NCI-H748 treated with DMSO at 0.1 percent for 48 hours (cell line): ENCODE measurements around the gene POP4.

Experiments
- DNase-seq: peaks from one replicate; lab custom pipeline; 2025; lab: John Stamatoyannopoulos, UW

The POP4 gene

GRCh38 chr19:29663861-29664752 is 58.0 kb downstream of the POP4 start:
- DNase-seq, result no peak

GRCh38 chr19:29664753-29665214 is 58.7 kb downstream of the POP4 start:
- DNase-seq, result no peak

GRCh38 chr19:29665215-29665825 is 59.2 kb downstream of the POP4 start, which contains the start of gene PLEKHF1:
Gene PLEKHF1, plus strand, starts transcription at chr19:29665461. Its CDS starts 8,379 bp downstream, at chr19:29673840.
- DNase-seq, result peak; percentile 60

GRCh38 chr19:29665826-29666577 is 59.9 kb downstream of the POP4 start:
- DNase-seq, result no peak
